Cardiac septum (tissue), 1 donor: ENCODE results near the gene DMD. TPM values are rescaled to one million over a fixed set of nuclear protein-coding genes. Genes with fewer than 3 reads are reported as not detected.
"Not testable (repeated sequence)": the region's sequence is repeated elsewhere in the genome, so short reads cannot be mapped to it uniquely, and the experiment has no call there.

ENCODE experiments used
- DNase-seq: peaks from one replicate; pipeline ENCODE4 v3.0.0-alpha.2; 2020; ENCODE audit warnings: low spot score
- intact Hi-C: fragments of 100-400 bp; cut with DNase I; formaldehyde crosslinking; loops from one replicate; pipeline ENCODE4 v1.14.0; 2022
- total RNA-seq: library from RNA; stranded (reverse); fragmentation: NEBNext Ultra II Directional; extraction: Animal tissue kit (Norgen Biotek cat#: 25700); gene quantifications from one replicate; pipeline ENCODE4 v1.2.1, GENCODE V29; 2021
- donor health status: DM: no; HTN: no; CAD: no.

The DMD gene
- total RNA-seq, 1 donor from 2014 or later: 256 TPM

DNA sequence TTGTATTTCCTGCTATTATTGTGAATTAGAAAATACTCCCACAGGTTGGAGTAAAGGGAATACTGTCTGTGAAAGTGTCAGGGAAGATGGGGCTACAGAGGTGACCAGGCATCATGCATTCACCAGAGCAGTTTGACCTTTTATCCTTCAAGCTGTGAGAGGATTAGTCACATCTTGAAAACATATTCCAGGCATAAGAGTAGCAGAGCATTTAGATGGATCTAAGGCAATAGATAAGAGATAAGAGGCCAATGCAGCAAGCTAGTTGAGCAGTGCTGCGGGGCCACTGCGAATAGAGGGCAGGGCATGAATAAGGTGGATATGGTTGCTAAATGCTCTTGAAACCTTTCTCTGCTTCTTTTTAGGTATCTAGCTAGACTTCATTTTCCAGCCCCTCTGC, 1668.8 kb downstream of the DMD start:
- intact Hi-C loops: no loop called here

GRCh38 chrX:31540313-31540712, 1671.0 kb downstream of the DMD start:
- intact Hi-C loops: no loop called here
- DNase-seq: no peak

More for the DNA sequence above, 1668.8 kb downstream of the DMD start:
- no peak for DNase-seq

GRCh38 chrX:31527455-31528126, 1683.8 kb downstream of the DMD start:
- intact Hi-C loops: no loop called here
- no peak for DNase-seq

GRCh38 chrX:31523884-31524536, 1687.3 kb downstream of the DMD start:
- no peak for DNase-seq
- intact Hi-C loops: no loop called here

DNA sequence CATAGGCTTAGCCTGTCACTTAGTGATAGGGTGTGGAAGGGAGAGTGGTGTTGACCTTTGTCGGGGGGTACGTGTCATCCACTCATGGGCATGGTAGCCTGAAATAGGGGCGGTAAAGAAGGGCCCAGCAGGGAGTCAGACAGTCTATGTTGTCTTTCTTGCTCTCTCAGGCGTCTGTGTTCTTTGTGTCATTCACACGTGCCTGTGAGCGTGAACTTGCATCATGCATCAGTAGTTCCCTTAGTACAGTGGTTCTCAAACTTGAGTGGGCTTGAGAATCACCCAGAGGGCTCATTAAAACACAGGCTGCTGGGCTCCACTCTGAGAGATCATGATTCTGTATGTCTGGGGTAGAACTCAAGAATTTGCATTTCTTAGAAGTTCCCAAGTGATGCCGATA, 1688.6 kb downstream of the DMD start:
- intact Hi-C loops: no loop called here
- no peak for DNase-seq

- intact Hi-C loops: no loop called here
- DNase-seq: no peak
These were observed 1689.4 kb downstream of the DMD start for GRCh38 chrX:31521941-31522340.

DNA sequence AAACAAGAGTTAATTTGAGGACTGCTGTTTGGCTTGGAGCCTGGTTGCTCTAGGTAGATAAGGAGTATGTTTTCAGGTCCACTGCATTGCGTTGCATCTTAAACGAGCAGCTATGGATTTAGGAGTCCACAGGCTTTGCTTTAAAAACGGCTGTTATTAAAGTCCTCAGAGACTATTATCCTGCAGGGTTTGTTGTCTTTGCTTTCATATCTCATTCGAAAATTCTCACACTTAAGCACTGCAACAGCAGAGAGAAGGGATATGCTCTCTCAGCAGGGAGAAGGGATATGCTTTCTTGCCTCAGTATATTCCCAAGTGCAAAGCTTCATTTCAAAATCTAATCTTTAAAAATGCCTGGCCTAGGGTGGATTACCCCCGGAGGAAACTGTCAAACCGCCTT, 1694.8 kb downstream of the DMD start:
- no peak for DNase-seq
- intact Hi-C loops: no loop called here

DNA sequence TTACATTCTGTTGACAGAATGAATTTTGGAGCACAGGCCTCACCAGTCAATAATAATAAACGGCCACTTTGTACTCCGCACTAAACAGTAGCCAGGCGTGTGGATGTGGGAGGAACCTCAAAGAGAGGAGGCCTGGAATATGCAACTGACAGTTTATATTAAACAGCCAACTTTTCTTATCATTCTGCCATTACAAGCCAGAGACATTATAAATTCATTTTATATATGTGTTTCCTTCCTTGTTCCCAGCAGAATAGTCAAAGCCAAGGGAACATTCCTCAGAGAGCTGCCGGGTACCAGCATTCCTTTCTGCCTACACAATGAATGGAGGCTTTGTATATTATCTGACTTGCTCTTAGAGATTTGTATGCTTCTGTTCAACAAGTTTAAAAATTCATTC, 1703.0 kb downstream of the DMD start:
- intact Hi-C loops: no loop called here
- DNase-seq: no peak

DNA sequence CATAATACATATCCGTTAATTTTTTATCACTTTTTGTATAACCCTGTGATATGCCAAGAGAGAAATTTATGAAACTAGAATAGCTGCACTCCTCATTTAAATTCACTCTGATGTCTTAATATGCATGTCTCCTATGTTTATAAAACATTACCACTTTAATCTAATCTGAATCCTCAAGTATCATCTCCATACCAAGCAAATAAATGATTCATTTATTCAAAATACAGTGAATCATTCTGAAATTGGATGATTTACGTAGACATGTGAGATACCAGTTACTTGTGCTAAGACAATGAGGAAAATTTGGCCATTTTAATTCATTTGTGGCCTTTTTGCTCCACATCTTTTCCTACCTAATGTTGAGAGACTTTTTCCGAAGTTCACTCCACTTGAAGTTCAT, 1704.4 kb downstream of the DMD start:
- DNase-seq: no peak
- intact Hi-C loops: no loop called here

GRCh38 chrX:31506360-31506759, 1705.0 kb downstream of the DMD start:
- intact Hi-C loops: no loop called here
- DNase-seq: no peak

- intact Hi-C loops: no loop called here
- DNase-seq: no peak
These were observed 1710.4 kb downstream of the DMD start for GRCh38 chrX:31500921-31501320.

- intact Hi-C loops: no loop called here
- DNase-seq: no peak
These were observed 1712.2 kb downstream of the DMD start for GRCh38 chrX:31499109-31499508.

- intact Hi-C loops: no loop called here
- DNase-seq: no peak
These were observed 1714.3 kb downstream of the DMD start for GRCh38 chrX:31497086-31497485.

- intact Hi-C loops: no loop called here
- no peak for DNase-seq
These were observed 1723.4 kb downstream of the DMD start for GRCh38 chrX:31487951-31488350.

GRCh38 chrX:31483336-31483735, 1728.0 kb downstream of the DMD start:
- DNase-seq: no peak
- intact Hi-C loops: no loop called here

GRCh38 chrX:31480696-31481095, 1730.7 kb downstream of the DMD start:
- intact Hi-C loops: no loop called here
- no peak for DNase-seq

DNA sequence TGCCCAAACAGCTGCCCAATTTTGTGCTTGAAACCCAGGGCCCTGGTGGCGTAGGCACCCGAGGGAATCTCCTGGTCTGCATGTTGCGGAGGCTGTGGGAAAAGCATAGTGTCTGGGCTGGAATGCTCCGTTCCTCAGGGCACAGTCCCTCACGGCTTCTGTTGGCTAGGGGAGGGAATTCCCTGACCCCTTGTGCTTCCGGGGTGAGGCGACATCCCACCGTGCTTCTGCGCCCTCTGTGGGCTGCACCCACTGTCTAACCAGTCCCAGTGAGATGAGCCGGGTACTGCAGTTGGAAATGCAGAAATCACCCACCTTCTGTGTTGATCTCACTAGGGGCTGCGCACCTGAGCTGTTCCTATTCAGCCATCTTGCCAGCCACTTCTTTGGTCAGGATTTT, 1740.1 kb downstream of the DMD start:
- DNase-seq: no peak
- intact Hi-C loops: no loop called here

- DNase-seq, intact Hi-C loops: not testable (repeated sequence)
These were observed 1740.6 kb downstream of the DMD start for GRCh38 chrX:31470753-31471152.

- intact Hi-C loops: no loop called here
- DNase-seq: no peak
These were observed 1746.9 kb downstream of the DMD start for GRCh38 chrX:31464306-31464915.

- intact Hi-C loops: no loop called here
These were observed 1750.1 kb downstream of the DMD start for GRCh38 chrX:31461266-31461665.

DNA sequence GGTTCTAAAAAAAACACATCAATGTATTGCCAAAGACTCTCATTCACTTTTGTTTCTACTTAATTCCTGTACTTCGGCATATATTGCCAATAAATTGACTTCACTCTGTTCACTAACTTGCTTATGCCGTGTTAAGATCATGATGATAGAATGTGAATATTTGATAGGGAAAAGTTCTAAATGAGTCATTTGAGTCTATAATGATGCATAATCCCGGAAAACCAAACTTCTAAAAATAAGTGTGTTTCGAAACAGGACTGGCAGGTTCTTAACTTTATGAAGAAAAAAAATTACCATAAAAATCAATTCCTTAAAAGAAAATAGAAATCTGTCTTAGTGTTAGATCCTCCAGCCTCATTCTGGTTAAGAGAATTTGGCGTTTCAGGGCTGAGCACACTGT, 1752.0 kb downstream of the DMD start:
- DNase-seq: no peak
- intact Hi-C loops: no loop called here

More at GRCh38 chrX:31461266-31461665, 1750.1 kb downstream of the DMD start:
- no peak for DNase-seq
